Stimulated activated CD4-positive, alpha-beta T cell treated with anti-CD3 and anti-CD28 coated beads, Interleukin-1b, Interleukin-23, amount 100 ng/mL, for 4 hours (primary cell): ENCODE measurements around the gene CADM2.

Experiments
- DNase-seq, 2 donors: peaks; one replicate each; pipeline ENCODE4 v3.0.0-alpha.2; 2020; ENCODE audit warnings: low read depth in 2 of 2

Gene CADM2

GRCh38 chr3:85189731-85190130 is 230.9 kb downstream of the CADM2 start:
- DNase-seq, result no peak

DNA sequence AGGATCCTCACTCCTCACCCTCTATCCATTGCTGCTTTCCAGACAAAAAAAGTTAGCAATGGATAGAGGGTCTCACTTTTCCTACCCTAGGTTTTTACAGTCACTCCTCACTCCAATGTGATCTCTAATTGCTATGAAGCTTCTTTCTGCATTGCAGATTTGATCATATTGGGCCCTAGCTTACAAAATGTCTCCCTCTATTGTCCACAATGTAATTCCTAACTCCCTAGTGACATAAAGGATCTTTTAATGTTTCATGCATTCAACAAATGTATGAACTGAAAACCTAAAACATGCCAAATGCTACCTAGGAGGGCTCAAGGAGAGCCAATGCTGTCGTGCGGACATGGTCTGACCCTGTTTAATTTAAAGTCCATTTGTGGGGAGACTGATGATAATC is 234.8 kb downstream of the CADM2 start:
- no peak for DNase-seq

- DNase-seq, result no peak
These were observed 249.9 kb downstream of the CADM2 start for GRCh38 chr3:85208650-85209049.

- no peak for DNase-seq
These were observed 251.8 kb downstream of the CADM2 start for GRCh38 chr3:85210540-85210939.

DNA sequence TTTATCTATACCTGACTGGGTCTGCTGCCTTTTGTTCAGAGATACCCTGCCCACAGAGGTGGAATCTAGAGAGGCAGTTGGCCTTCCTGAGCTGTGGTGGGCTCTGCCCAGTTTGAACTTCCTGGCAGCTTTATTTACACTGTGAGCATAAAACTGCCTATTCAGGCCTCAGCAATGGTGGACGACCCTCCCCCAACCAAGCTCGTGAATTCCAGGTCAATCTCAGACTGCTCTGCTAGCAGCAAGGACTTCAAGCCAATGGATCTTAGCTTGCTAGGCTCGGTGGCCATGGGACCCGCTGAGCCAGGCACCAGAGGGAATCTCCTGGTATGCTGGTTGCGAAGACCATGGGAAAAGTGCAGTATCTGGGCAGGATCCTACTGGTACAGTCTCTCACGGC is 270.2 kb downstream of the CADM2 start:
- DNase-seq, result no peak

DNA sequence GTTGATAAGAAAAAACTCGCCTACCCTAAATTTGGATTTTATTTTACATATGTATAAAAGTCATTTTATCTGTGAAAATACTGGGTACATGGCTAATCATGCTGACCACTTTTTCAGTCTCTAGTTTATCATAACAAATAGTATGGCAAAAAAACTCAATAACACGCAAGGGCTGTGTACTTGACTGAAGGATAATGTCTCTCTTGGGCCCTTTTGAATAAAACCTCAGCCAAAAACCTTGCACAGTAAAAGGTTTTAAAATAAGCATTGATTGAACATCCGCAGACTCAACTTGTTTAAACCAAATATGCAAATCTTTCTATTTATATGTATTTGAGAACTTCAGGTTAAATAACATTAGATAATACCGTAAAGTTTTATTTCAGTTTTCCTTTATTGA is 285.3 kb downstream of the CADM2 start:
- DNase-seq, result no peak

DNA sequence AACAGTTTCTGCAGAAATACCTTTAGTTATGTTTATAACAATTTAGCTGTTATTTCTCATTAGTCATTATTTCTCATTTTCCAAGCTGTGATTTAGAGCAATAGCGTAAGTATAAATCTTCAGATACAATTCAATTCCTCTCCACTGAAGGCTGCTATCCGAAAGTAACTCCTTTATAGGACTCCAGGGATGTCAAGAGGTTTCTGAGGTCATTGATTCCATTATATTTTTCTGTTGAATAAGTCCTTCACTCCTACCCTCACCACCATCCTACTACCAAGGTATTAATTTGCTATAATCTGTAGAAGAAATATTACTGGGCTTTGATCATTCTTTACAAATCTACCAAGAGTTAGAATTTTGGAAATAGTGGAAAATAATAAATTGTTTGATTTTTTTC is 285.7 kb downstream of the CADM2 start:
- DNase-seq, result no peak

- DNase-seq, result no peak
These were observed 293.0 kb downstream of the CADM2 start for GRCh38 chr3:85251766-85252165.

DNA sequence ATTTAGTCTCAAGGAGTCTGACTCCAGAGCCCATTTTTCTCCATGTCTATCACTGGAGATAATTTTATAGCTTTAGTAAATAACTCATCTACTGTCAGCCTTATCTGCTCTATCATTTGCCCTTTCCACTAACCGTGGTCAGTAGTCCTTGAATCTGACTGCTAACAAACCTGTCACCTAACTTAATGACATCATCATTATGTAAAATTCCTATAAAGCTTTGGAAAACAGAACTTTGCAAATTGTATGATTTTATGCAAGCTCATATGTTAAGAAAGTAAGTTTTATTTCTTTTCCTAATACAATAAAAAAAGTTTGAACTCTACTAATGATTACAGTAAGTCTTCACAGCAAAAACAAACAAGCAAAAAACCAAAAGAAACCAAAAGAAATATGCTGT is 293.9 kb downstream of the CADM2 start:
- DNase-seq, result no peak

DNA sequence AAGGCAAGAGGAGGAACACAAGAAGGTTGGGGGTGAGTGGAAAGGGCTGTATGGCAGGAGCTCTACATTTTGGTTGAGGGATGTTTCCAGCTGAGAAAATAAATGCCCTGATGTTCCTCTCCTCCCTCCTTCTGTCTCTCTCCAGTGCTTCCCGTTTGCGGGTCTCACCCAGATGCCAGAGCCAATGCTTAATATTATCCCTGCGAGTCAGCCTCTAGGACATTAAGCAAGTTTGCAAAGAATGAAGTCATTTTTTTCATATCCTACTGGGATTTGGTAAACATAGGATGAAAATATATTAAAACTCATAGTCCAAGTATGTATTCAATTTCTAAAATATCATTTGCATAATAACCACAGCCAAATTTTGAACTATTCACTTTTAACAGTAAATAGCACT is 295.9 kb downstream of the CADM2 start:
- no peak for DNase-seq

- no peak for DNase-seq
These were observed 297.2 kb downstream of the CADM2 start for GRCh38 chr3:85255949-85256348.

DNA sequence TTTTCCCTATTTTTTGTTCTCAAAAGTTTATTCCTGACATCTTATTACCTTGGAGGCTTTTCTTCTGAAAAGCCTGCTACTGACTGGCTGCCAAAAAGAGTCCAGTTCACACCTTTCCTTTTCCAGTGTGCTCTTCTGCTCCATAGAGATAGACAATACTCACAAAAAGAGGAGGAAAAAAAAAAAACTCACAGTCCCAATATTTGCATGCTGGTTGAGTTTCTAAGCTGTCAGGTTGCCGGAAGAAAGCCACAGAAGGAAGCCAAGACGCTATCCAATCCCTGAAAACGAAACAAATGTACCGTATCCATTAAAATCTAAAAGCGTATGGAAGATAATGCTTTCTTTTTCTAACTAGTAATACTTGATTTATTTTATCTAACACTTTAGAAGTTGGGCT is 299.5 kb downstream of the CADM2 start:
- no peak for DNase-seq

- no peak for DNase-seq
These were observed 300.0 kb downstream of the CADM2 start for GRCh38 chr3:85258819-85259218.

GRCh38 chr3:85259748-85260147 is 301.0 kb downstream of the CADM2 start:
- no peak for DNase-seq

- no peak for DNase-seq
These were observed 305.6 kb downstream of the CADM2 start for GRCh38 chr3:85264381-85264780.

GRCh38 chr3:85270488-85270887 is 311.7 kb downstream of the CADM2 start:
- no peak for DNase-seq

DNA sequence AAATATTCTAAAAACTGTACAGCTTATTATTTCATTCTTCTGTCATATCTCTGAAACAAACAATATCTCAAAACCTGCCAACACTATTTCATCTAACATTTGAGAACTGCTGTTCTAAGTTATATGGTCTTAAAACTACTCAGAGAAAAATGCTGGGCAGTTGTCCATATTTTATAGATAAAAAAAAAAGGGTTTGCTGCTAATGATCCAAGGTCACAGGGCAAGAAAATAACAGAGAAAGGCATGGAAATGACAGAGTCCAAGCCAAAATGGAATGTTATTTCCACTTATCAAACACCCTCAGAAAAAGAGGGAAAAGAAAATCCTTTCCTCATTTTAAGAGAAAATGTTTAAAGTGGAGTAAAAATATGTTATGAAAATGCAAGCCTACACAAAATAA is 313.1 kb downstream of the CADM2 start:
- no peak for DNase-seq

DNA sequence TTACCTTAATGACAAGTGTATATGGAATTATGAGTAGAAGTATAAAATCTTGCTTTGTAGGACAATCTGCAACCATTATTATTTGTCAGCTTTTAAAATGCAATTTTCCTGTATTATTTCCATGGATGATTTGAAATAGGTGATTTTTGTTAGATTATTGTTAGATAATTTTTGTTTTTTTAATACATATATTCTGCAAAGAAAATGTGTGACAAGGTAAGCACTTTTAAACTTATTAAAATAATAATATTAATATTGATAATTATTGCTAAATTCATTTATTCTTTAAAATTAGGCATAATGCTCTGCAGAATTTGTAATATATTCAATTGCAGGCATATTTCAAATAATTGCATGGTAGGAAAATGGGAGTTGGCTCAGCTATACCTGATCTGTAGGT is 329.5 kb downstream of the CADM2 start:
- DNase-seq, result no peak

DNA sequence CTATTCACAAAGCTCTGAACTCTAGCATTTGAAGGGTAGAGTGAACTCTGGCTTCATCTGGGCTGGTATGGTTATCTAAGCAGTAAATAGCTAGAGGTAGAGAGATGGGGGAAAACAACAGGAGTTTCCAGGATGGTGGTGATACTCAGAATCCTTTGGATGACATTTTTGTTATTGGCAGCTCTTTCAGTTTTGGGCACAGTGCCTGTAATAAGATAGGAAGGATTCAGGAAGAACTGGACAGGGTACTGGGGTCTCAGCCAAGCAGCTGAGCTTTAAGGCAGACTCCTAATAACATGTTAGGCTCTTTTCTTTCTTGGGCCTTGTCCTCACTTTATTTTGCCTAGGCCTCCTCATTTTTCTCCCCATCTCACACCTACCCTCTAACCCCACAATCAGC is 338.5 kb downstream of the CADM2 start:
- no peak for DNase-seq

- no peak for DNase-seq
These were observed 339.2 kb downstream of the CADM2 start for GRCh38 chr3:85298032-85298431.

DNA sequence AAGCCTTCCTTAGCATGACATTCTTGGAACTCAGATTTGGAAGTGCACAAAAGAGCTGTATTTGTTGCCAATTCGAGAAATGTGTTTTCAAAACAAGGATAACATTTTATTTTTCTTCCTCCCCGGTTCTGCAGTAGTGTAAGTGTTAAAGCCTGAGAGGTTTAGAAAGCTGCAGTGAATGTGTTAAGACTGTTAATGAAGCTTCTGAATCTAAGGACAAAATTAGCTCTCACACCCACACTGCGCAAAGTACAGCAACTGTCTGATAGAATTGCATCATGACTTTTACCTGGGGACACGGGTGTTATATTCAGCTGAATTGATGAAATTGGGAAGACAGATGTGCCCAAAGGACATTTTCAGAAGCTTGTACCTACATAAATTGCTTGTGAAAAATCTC is 344.4 kb downstream of the CADM2 start:
- no peak for DNase-seq

- DNase-seq, result no peak
These were observed 345.7 kb downstream of the CADM2 start for GRCh38 chr3:85304360-85304964.

- DNase-seq, result no peak
These were observed 353.5 kb downstream of the CADM2 start for GRCh38 chr3:85312331-85312730.

- DNase-seq, result no peak
These were observed 354.6 kb downstream of the CADM2 start for GRCh38 chr3:85313380-85313779.

DNA sequence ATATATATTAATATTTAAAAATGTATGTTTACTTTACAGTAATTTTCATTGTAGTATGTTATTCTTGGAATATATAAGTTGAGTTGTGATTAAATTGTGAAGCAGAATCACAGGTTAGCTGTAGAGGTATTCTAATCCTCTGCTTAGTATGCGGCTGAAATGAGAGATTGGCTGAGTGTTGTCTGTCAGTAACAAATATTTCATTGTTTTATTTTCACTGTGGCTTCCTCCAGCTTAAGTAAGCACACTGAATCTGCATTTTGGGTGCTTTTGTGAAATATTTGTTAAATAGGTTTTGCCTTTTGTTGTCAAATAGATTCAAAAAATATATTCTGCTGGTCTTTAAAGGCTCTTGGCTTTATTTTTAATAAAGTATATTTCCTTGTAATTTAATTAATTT is 357.5 kb downstream of the CADM2 start:
- DNase-seq, result no peak
